ENCODE data around the gene ZBTB16.

Gene ZBTB16

GRCh38 chr11:114016986-114017385, 42.5 kb upstream of the ZBTB16 start:
- no peaks in the 10 kb centered on the region for H3K4me1 ChIP-seq
- no peaks in the 10 kb centered on the region for H3K9me3 ChIP-seq (ENCODE audit: control insufficient read depth, low read length)
- H3K4me3 ChIP-seq (ENCODE audit: low read depth, low read length), result no peak overlapping the region
- H3K36me3 ChIP-seq (ENCODE audit: control insufficient read depth, insufficient read depth, low read length), result no peaks in the 10 kb centered on the region
- no peak overlapping the region for H3K27ac ChIP-seq
- TF ChIP-seq, protein P1, sequence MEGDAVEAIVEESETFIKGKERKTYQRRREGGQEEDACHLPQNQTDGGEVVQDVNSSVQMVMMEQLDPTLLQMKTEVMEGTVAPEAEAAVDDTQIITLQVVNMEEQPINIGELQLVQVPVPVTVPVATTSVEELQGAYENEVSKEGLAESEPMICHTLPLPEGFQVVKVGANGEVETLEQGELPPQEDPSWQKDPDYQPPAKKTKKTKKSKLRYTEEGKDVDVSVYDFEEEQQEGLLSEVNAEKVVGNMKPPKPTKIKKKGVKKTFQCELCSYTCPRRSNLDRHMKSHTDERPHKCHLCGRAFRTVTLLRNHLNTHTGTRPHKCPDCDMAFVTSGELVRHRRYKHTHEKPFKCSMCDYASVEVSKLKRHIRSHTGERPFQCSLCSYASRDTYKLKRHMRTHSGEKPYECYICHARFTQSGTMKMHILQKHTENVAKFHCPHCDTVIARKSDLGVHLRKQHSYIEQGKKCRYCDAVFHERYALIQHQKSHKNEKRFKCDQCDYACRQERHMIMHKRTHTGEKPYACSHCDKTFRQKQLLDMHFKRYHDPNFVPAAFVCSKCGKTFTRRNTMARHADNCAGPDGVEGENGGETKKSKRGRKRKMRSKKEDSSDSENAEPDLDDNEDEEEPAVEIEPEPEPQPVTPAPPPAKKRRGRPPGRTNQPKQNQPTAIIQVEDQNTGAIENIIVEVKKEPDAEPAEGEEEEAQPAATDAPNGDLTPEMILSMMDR (IDR thresholded peaks at IDR 0.05), result no peak
- no peak overlapping the region for H3K4me2 ChIP-seq (ENCODE audit: low read length)
- H3K27me3 ChIP-seq (ENCODE audit: control insufficient read depth, insufficient read depth, low read length), result no peaks in the 10 kb centered on the region
- no peak overlapping the region for H3K9ac ChIP-seq
- H2AFZ ChIP-seq, result no peak overlapping the region
- H3K79me2 ChIP-seq, result no peaks in the 10 kb centered on the region

DNA sequence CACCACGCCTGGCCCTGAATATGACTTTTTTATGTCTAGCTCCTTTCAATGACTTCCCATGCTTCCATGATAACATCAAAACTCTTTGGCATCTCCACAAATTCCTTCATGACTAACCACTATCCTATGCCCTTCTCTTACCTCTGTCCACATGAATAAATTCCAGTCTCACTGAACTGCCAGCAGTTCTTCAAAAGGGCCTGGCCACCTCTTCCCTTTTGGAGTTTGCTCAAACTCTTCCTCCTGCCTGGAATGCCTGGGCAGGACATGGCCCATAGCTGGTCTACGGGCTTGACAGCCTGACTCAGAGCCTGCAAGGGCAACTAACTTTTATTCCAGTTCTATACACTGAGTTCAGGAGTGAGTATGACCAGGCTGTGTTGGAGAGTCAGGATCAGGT, 41.8 kb upstream of the ZBTB16 start:
- no peaks in the 10 kb centered on the region for H3K4me1 ChIP-seq
- no peaks in the 10 kb centered on the region for H3K27me3 ChIP-seq (ENCODE audit: control insufficient read depth, insufficient read depth, low read length)
- H3K9ac ChIP-seq, result no peak overlapping the region
- H3K27ac ChIP-seq, result no peak overlapping the region
- no peaks in the 10 kb centered on the region for H3K36me3 ChIP-seq (ENCODE audit: control insufficient read depth, insufficient read depth, low read length)
- no peaks in the 10 kb centered on the region for H3K9me3 ChIP-seq (ENCODE audit: control insufficient read depth, low read length)
- TF ChIP-seq, protein P1 (IDR thresholded peaks at IDR 0.05), result no peak
- H3K4me2 ChIP-seq (ENCODE audit: low read length), result no peak overlapping the region
- no peak overlapping the region for H2AFZ ChIP-seq
- no peaks in the 10 kb centered on the region for H3K79me2 ChIP-seq
- H3K4me3 ChIP-seq (ENCODE audit: low read depth, low read length), result no peak overlapping the region

DNA sequence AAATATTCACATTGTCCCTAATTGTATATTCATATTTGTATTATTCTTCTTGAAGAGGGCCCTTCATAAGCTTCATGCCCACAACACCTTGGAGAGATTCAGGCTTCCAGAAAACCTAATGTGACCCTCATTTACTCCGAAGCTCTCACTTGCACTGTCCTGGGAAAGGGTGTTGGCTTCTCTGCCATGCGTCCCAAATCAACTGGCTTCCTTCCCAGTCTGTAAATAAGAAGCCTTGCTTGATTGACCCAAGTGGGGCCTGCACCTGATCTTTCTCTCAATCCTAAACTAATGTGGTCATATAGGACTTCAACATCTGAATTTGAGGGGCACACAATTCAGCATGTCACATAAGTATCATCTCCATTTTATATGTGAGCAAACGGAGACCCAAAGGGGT, 40.5 kb upstream of the ZBTB16 start:
- H2AFZ ChIP-seq, result no peak overlapping the region
- H3K9ac ChIP-seq, result no peak overlapping the region
- TF ChIP-seq, protein P1 (IDR thresholded peaks at IDR 0.05), result no peak
- H3K4me2 ChIP-seq (ENCODE audit: low read length), result no peak overlapping the region
- H3K9me3 ChIP-seq (ENCODE audit: control insufficient read depth, low read length), result no peaks in the 10 kb centered on the region
- H3K79me2 ChIP-seq, result no peaks in the 10 kb centered on the region
- no peaks in the 10 kb centered on the region for H3K27me3 ChIP-seq (ENCODE audit: control insufficient read depth, insufficient read depth, low read length)
- no peak overlapping the region for H3K27ac ChIP-seq
- H3K36me3 ChIP-seq (ENCODE audit: control insufficient read depth, insufficient read depth, low read length), result no peaks in the 10 kb centered on the region
- no peaks in the 10 kb centered on the region for H3K4me1 ChIP-seq
- H3K4me3 ChIP-seq (ENCODE audit: low read depth, low read length), result no peak overlapping the region

DNA sequence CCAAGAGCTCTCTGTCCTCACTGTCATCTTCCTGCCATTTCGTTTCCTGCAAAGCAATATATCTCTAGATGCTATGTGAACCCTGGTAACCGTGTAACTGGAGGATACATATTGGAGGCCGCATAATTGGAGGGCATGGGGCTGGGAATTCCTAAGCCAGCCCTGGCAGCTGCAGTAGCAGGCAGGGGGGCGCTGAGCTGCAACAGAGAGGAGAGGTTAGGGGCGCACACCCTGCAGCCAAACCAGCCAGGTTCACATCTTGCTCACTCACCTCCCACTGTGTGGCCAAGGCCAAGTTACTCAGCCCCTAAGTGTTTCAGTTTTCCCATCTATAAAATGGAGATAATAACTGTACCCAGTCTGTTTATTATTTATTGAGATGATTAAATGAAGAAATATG, 39.9 kb upstream of the ZBTB16 start:
- Histone ChIP-seq H3K4me3 (ENCODE audit: low read depth, low read length) (no peak overlapping the region), H3K27me3 (ENCODE audit: control insufficient read depth, insufficient read depth, low read length) (no peaks in the 10 kb centered on the region), H2AFZ (no peak overlapping the region), H3K4me2 (ENCODE audit: low read length) (no peak overlapping the region), H3K27ac (no peak overlapping the region), H3K9me3 (ENCODE audit: control insufficient read depth, low read length) (no peaks in the 10 kb centered on the region), H3K9ac (no peak overlapping the region), H3K79me2 (no peaks in the 10 kb centered on the region), H3K36me3 (ENCODE audit: control insufficient read depth, insufficient read depth, low read length) (no peaks in the 10 kb centered on the region), H3K4me1 (no peaks in the 10 kb centered on the region)
- TF ChIP-seq, protein P1 (IDR thresholded peaks at IDR 0.05), result no peak

DNA sequence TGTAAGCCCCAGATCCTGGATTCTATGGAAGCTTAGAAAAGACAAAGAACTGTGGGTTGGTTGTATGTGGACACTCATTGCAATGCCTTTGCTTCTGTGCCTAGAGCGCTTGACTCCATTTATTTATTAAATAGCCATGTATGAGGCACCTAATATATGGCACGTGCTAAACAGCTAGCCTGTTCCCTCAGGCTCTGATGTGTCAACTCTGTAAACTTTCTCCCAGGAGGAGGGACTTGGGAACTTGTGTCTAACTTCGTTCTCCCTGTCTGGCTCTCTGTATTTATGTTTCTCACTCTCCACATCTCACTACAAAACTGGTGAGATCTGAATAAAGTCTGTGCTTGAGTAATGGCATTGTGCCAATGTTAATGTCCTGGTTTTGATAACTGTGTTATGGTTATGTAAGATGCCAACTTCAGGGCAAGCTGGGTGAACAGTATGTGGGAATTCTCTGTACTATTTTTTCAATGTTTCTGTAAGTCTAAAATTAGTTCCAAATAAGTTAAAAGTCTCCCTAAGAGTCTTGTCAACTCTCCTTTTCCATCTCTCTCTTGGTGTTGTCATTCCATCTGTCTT, 34.1 kb upstream of the ZBTB16 start:
- no peak overlapping the region for H3K27ac ChIP-seq
- TF ChIP-seq, protein P1 (IDR thresholded peaks at IDR 0.05), result no peak
- no peaks in the 10 kb centered on the region for H3K36me3 ChIP-seq (ENCODE audit: control insufficient read depth, insufficient read depth, low read length)
- H3K79me2 ChIP-seq, result no peaks in the 10 kb centered on the region
- H3K9me3 ChIP-seq (ENCODE audit: control insufficient read depth, low read length), result no peaks in the 10 kb centered on the region
- no peak overlapping the region for H3K4me3 ChIP-seq (ENCODE audit: low read depth, low read length)
- no peak overlapping the region for H3K4me2 ChIP-seq (ENCODE audit: low read length)
- no peak overlapping the region for H2AFZ ChIP-seq
- no peaks in the 10 kb centered on the region for H3K27me3 ChIP-seq (ENCODE audit: control insufficient read depth, insufficient read depth, low read length)
- no peaks in the 10 kb centered on the region for H3K4me1 ChIP-seq
- no peak overlapping the region for H3K9ac ChIP-seq

All from parathyroid adenoma (tissue), 2 donors.